Stimulated activated CD4-positive, alpha-beta T cell treated with anti-CD3 and anti-CD28 coated beads, Interleukin-1b, Interleukin-23, amount 100 ng/mL, for 4 hours (primary cell): ENCODE measurements around the gene LHFPL5.

Source experiments
- DNase-seq, 2 donors: peaks; one replicate each; pipeline ENCODE4 v3.0.0-alpha.2; 2020; ENCODE audit warnings: low read depth in 2 of 2

The LHFPL5 gene

GRCh38 chr6:35794536-35795452, 10.4 kb upstream of the LHFPL5 start:
- no peak for DNase-seq

GRCh38 chr6:35795453-35796071, 9.6 kb upstream of the LHFPL5 start:
- no peak for DNase-seq

- DNase-seq: no peak
Measured at GRCh38 chr6:35796236-35796635, 8.9 kb upstream of the LHFPL5 start.

GRCh38 chr6:35797837-35798526, 7.2 kb upstream of the LHFPL5 start:
- DNase-seq: no peak

GRCh38 chr6:35798706-35799105, 6.4 kb upstream of the LHFPL5 start:
- no peak for DNase-seq

- no peak for DNase-seq
Measured at GRCh38 chr6:35801148-35801547, 4.0 kb upstream of the LHFPL5 start.

- DNase-seq: no peak
Measured at GRCh38 chr6:35808688-35809087, 3.5 kb downstream of the LHFPL5 start.

GRCh38 chr6:35809809-35810208, 4.7 kb downstream of the LHFPL5 start:
- no peak for DNase-seq

GRCh38 chr6:35810971-35811698, 6.0 kb downstream of the LHFPL5 start:
- DNase-seq: no peak

GRCh38 chr6:35811699-35811995, 6.5 kb downstream of the LHFPL5 start:
- no peak for DNase-seq

- DNase-seq: no peak
Measured at GRCh38 chr6:35817515-35817914, 12.4 kb downstream of the LHFPL5 start.

GRCh38 chr6:35823601-35824000, 18.4 kb downstream of the LHFPL5 start:
- DNase-seq: no peak

GRCh38 chr6:35824552-35825192, 19.5 kb downstream of the LHFPL5 start:
- no peak for DNase-seq

GRCh38 chr6:35829306-35829705, 24.2 kb downstream of the LHFPL5 start:
- no peak for DNase-seq

GRCh38 chr6:35831257-35832007, 26.3 kb downstream of the LHFPL5 start:
- no peak for DNase-seq

- no peak for DNase-seq
Measured at GRCh38 chr6:35833536-35833935, 28.4 kb downstream of the LHFPL5 start.

GRCh38 chr6:35839019-35839418, 33.9 kb downstream of the LHFPL5 start:
- no peak for DNase-seq

- no peak for DNase-seq
Measured at GRCh38 chr6:35842381-35842780, 37.2 kb downstream of the LHFPL5 start.

GRCh38 chr6:35844290-35844689, 39.1 kb downstream of the LHFPL5 start:
- no peak for DNase-seq

- DNase-seq: no peak
Measured at GRCh38 chr6:35850208-35850607, 45.1 kb downstream of the LHFPL5 start.

- DNase-seq: no peak
Measured at GRCh38 chr6:35852994-35853393, 47.8 kb downstream of the LHFPL5 start.
